RWPE1 (cell line): ENCODE data around the gene IL17REL.

ENCODE experiments used
- CTCF ChIA-PET: fragments of 350-600 bp; sonication (Branson Sonifier 250); formaldehyde crosslinking; extraction: SDS; loops from one replicate; lab custom pipeline; 2021; lab: Yijun Ruan, JAX
- POLR2A ChIA-PET: fragments of 400-600 bp; formaldehyde crosslinking; extraction: SDS; loops from one replicate; lab custom pipeline; 2020; ENCODE audit warnings: antibody characterized with exemption; ENCODE audit not compliant: low non-redundant PET; lab: Yijun Ruan, JAX
- DNase-seq: peaks from one replicate; pipeline ENCODE4 v3.0.0; 2012; ENCODE audit warnings: low spot score
- H3K27ac ChIP-seq: fragments of 450-650 bp; 2 replicates; pipeline ENCODE4 v1.5.1; 2017
- TF ChIP-seq, protein P1 (sequence below): fragments of 450-650 bp; conservative IDR thresholded peaks from 2 replicates; pipeline ENCODE4 v1.5.1; 2017; ENCODE audit warnings: low read depth, mild to moderate bottlenecking

Gene IL17REL

DNA sequence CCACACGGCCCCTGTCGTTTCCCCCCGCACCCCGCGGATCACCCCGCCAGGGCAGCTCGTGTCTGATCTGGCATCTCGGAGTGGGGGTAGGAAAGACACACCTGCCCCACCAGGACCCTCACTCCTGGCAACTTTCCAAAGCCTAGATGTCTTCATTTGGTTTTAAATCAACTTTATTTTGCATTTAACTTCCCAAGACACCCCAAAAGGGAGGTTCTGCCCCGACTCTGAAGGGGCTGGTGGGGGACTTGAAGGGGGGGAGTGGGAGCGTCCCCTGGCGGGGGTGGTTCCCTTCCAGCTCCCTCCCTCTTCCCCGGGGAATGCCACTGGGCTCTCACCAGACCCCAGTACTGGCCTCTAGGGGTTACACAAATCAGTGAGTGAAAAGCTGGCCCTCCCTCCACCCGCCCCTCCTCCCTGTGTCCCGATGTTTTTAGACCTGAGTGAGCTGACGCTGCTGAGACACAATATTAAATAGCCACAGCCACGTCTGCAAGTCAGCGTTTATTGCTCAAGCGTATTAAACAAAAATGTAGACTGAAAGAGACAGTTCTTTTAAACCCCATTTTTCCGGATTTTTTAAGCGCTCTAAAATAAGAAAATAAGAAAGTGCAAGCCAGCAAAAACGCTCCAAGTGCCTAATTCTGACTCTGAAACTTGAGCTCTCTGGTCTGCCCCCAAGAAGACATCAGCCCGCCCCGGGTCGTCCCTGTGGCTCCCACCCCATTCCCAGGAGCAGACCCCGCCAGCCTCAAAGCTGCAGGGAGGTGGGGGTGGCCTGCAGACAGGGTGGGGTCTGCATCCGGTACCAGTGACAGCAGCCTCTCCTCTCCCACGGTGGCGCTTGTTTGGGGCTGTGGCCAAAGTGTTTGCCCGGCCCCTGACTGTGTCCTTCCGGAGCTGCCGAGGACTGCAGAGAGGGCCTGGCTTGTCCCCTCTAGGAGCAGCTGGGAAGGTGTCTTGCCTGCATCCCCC lies 46.6 kb upstream of the IL17REL start:
- ChIA-PET CTCF (interaction anchor here (0.5 to 0.7 kb wide), 3 partner anchors 88 to 311 kb away, joined by 3 to 4 read pairs (median 3); no protein-coding TSS in a partner anchor), POLR2A (no interaction called here)
- TF ChIP-seq, protein P1, sequence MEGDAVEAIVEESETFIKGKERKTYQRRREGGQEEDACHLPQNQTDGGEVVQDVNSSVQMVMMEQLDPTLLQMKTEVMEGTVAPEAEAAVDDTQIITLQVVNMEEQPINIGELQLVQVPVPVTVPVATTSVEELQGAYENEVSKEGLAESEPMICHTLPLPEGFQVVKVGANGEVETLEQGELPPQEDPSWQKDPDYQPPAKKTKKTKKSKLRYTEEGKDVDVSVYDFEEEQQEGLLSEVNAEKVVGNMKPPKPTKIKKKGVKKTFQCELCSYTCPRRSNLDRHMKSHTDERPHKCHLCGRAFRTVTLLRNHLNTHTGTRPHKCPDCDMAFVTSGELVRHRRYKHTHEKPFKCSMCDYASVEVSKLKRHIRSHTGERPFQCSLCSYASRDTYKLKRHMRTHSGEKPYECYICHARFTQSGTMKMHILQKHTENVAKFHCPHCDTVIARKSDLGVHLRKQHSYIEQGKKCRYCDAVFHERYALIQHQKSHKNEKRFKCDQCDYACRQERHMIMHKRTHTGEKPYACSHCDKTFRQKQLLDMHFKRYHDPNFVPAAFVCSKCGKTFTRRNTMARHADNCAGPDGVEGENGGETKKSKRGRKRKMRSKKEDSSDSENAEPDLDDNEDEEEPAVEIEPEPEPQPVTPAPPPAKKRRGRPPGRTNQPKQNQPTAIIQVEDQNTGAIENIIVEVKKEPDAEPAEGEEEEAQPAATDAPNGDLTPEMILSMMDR: no peak
- H3K27ac ChIP-seq: no peak overlapping the region
- DNase-seq: peak; percentile 15

GRCh38 chr22:50058061-50058905 lies 45.7 kb upstream of the IL17REL start, which contains the start of gene TTLL8:
Gene TTLL8 (minus strand): TSS chr22:50058298.
- H3K27ac ChIP-seq: no peak within 1 kb of the TSS
- ChIA-PET POLR2A (no interaction called here), CTCF (interaction anchor here (0.7 kb wide), 1 partner anchor 87 kb away, joined by 3 read pairs; no protein-coding TSS in a partner anchor)
- no peak for DNase-seq
- TF ChIP-seq, protein P1: no peak

DNA sequence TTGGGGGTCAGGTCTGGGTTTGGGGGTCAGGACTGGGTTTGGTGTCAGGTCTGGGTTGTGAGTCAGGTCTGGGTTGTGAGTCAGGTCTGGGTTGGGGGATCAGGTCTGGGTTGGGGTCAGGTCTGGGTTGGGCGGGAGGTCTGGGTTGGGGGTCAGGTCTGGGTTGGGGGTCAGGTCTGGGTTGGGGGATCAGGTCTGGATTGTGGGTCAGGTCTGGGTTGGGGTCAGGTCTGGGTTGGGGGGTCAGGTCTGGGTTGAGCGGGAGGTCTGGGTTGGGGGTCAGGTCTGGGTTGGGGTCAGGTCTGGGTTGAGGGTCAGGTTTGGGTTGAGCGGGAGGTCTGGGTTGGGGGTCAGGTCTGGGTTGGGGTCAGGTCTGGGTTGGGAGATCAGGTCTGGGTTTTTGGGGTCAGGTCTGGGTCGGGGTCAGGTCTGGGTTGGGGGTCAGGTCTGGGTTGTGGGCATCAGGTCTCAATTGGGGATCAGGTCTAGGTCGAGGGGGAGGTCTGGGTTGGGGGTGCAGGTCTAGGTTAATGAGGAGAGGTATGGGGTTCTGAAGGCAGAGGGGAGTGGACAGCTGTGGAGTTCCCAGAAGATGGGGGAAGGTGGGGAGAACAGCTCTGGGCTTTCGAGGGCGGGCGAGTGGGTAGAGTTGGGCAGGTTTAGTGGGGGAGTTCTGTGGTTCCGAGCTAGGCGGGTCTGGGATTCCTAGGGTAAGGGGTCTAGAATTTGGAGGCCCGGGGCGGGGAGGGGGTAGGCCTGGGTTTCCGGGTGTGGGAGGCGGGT lies 44.9 kb upstream of the IL17REL start:
- TF ChIP-seq, protein P1: no peak
- no peak for DNase-seq
- CTCF ChIA-PET: no interaction called here
- POLR2A ChIA-PET: no interaction called here
- no peak overlapping the region for H3K27ac ChIP-seq

GRCh38 chr22:50056214-50056972 lies 43.8 kb upstream of the IL17REL start:
- ChIA-PET CTCF (no interaction called here), POLR2A (no interaction called here)

GRCh38 chr22:50053861-50054260 lies 41.3 kb upstream of the IL17REL start:
- POLR2A ChIA-PET: no interaction called here
- CTCF ChIA-PET: no interaction called here
- H3K27ac ChIP-seq: no peak overlapping the region
- no peak for DNase-seq
- TF ChIP-seq, protein P1: no peak

More at GRCh38 chr22:50056214-50056972, 43.8 kb upstream of the IL17REL start:
- TF ChIP-seq, protein P1: no peak
- H3K27ac ChIP-seq: no peak overlapping the region
- no peak for DNase-seq
